K562 treated with DMSO at 1 percent for 48 hours (cell line): Measurements from ENCODE around the gene CCDC74A. TPM values are rescaled to one million over a fixed set of nuclear protein-coding genes. Genes with fewer than 3 reads are reported as not detected.

ENCODE experiments used
- total RNA-seq: library from RNA; unstranded; fragments of 300-600 nt; gene quantifications from 2 replicates; pipeline ENCODE4 v1.2.3, GENCODE V29; 2022; ENCODE audit warnings: low replicate concordance; ENCODE audit errors: extremely low read depth

The CCDC74A gene
- not detected in 2 replicates for total RNA-seq

GRCh38 chr2:131527131-131528001 lies at the start of gene CCDC74A:
Gene CCDC74A (plus strand): TSS chr2:131527888. CDS start chr2:131527971, 83 bp downstream.

DNA sequence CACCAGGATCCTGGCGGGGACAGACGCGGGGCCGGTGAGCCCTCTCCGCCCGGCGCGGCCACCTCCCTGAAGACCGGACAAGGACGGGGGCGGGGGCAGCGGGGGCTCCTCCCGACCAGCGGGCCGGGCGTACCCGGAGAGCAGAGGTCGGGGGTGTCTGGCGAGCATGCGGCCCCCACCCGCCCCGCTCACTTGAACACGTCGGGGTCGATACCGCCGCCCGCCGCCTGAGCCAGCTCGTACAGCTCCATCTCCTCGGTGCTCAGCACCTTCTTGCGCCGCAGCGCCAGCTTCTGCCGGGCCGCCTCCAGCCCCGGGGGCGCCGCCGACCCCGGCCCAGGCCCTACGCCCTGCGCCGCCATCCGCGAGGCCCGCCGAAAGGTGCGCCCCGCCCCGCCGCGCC lies 35.7 kb upstream of the CCDC74A start, which contains the start of gene MZT2A:
MZT2A (minus strand) TSS at position 383 of the 403 bp plus-strand sequence; CDS start at position 362, 21 bp downstream.

Other genes with a start within 250 kb of the CCDC74A start
- gene RAB6D, start 163.7 kb upstream of the CCDC74A start, total RNA-seq: not detected in 2 replicates
- not detected in 2 replicates for gene TUBA3D, start 51.8 kb upstream of the CCDC74A start, total RNA-seq
- not detected in 2 replicates for gene MZT2A, start 35.5 kb upstream of the CCDC74A start, total RNA-seq